Kidney epithelial cell (primary cell): ENCODE data around the gene GRIK2. TPM values are rescaled to one million over a fixed set of nuclear protein-coding genes. Genes with fewer than 3 reads are reported as not detected.

Experiments used
- DNase-seq: peaks from one replicate; pipeline ENCODE4 v3.0.0-alpha.2; 2010; ENCODE audit warnings: low read depth
- H3K27me3 ChIP-seq: 2 replicates; pipeline ENCODE4 v1.6.0; 2011; ENCODE audit warnings: low read length; ENCODE audit not compliant: control insufficient read depth, insufficient read depth
- H3K36me3 ChIP-seq: 2 replicates; pipeline ENCODE4 v1.5.1; 2011; ENCODE audit warnings: low read length; ENCODE audit not compliant: control insufficient read depth, insufficient read depth
- H3K4me3 ChIP-seq: 2 replicates; pipeline ENCODE4 v1.5.1; 2011; ENCODE audit warnings: low read depth, mild to moderate bottlenecking, control low read depth, low read length
- CTCF ChIP-seq: IDR thresholded peaks from 2 replicates; pipeline ENCODE4 v1.5.1; 2011; ENCODE audit warnings: mild to moderate bottlenecking, moderate library complexity, low read length, control low read depth, inconsistent platforms; ENCODE audit not compliant: insufficient read depth, poor library complexity, severe bottlenecking
- total RNA-seq: library from RNA; depleted of rRNA; stranded (reverse); fragments of >200 nt; gene quantifications from 2 replicates; pipeline ENCODE4 v1.2.3, GENCODE V29; 2015

Gene GRIK2
- total RNA-seq, 1 donor from 2014 or later = 0.13 TPM

GRCh38 chr6:101640131-101640530 lies 246.6 kb downstream of the GRIK2 start:
- no peak for DNase-seq
- Histone ChIP-seq H3K4me3 (no peak overlapping the region), H3K27me3 (no peaks in the 10 kb centered on the region), H3K36me3 (no peaks in the 10 kb centered on the region)
- no peak for TF ChIP-seq CTCF

- no peak overlapping the region for H3K4me3 ChIP-seq
- TF ChIP-seq CTCF = no peak
- no peak for DNase-seq
- no peaks in the 10 kb centered on the region for H3K27me3 ChIP-seq
- H3K36me3 ChIP-seq = no peaks in the 10 kb centered on the region
These were observed 252.3 kb downstream of the GRIK2 start for GRCh38 chr6:101645770-101646169.

- DNase-seq = no peak
These were observed 257.0 kb downstream of the GRIK2 start for GRCh38 chr6:101650402-101651100.

DNA sequence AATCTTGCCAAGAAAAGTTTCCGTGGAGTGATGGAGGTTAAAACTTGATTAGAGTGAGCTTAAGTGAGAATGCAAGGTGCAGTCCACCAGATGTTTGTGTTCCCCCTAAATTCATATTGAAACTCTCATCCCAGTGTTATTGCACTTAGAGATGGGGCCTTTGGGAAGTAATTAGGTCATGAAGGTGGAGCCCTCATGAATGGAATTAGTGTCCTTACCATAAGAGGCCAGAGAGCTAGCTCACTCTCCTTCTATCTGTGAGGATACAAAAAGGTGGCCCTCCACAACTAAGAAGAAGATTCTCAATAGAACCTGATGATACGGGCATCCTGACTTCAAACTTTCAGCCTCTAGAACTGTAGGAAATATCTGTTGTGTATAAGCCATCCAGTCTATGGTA lies 258.6 kb downstream of the GRIK2 start:
- Histone ChIP-seq H3K36me3 (no peaks in the 10 kb centered on the region), H3K4me3 (no peak overlapping the region), H3K27me3 (no peaks in the 10 kb centered on the region)
- TF ChIP-seq CTCF = no peak
- DNase-seq = no peak

More at GRCh38 chr6:101650402-101651100, 257.0 kb downstream of the GRIK2 start:
- H3K36me3 ChIP-seq = no peaks in the 10 kb centered on the region
- no peaks in the 10 kb centered on the region for H3K27me3 ChIP-seq
- TF ChIP-seq CTCF = no peak
- H3K4me3 ChIP-seq = no peak overlapping the region

DNA sequence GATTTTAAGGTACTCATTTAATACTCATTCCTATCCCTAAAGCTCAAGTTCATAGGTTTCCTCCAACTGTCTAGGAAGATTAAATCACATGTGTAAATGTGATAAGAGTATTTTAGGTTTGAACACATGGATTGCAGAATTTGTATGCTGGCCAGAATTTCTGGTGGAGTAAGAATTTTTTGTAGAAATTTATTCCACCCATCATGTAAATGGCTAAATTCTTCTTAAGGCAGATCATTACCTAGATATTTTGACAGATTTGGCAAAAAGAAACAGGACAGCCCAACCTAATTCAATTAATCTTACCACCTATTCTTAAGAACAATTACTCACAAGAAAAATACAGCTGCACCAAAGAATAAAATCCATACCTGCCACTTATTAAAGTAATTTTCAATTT lies 261.6 kb downstream of the GRIK2 start:
- no peak for TF ChIP-seq CTCF
- no peak for DNase-seq
- Histone ChIP-seq H3K27me3 (no peaks in the 10 kb centered on the region), H3K4me3 (no peak overlapping the region), H3K36me3 (no peaks in the 10 kb centered on the region)
